Stimulated activated CD8-positive, alpha-beta memory T cell treated with anti-CD3 and anti-CD28 coated beads, Interleukin-7, amount 100 ng/mL, for 4 hours (primary cell): ENCODE data around the gene CD209.

Source experiments
- DNase-seq, 2 donors: peaks; one replicate each; pipeline ENCODE4 v3.0.0-alpha.2; 2020; ENCODE audit warnings: low read depth in 2 of 2

Gene CD209

DNA sequence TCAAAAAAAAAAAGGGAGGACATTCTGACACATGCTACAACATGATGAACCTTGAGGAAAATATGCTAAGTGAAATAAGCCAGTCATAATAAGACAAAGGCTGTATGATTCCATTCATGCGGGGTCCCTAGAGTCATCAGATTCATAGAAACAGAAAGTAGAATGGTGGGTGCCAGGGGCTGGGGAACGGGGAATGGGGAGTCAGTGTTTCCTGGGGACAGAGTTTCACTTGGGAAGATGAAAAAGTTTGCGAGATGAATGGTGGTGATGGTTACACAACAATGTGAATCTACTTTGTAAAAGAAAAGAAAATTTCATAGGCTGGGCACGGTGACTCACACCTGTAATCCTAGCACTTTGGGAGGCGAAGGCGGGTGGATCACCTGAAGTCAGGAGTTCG lies 9.3 kb downstream of the CD209 start:
- DNase-seq: no peak

GRCh38 chr19:7737215-7737614 lies 10.1 kb downstream of the CD209 start:
- no peak for DNase-seq

DNA sequence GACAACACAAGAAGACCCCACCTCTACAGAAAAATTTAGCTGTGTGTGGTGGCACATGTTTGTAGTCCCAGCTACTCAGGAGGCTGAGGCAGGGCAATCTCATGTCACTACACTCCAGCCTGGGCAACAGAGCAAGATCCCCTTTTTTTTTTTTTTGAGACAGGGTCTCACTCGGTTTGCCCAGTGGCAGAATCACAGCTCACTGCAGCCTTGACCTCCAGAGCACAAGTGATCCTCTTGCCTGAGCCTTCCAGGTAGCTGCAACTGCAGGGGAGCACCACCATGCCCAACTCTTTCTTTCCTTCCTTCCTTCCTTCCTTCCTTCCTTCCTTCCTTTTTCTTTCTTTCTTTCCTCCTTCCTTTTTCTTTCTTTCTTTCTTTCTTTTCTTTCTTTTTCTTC lies 11.2 kb downstream of the CD209 start:
- DNase-seq: no peak

DNA sequence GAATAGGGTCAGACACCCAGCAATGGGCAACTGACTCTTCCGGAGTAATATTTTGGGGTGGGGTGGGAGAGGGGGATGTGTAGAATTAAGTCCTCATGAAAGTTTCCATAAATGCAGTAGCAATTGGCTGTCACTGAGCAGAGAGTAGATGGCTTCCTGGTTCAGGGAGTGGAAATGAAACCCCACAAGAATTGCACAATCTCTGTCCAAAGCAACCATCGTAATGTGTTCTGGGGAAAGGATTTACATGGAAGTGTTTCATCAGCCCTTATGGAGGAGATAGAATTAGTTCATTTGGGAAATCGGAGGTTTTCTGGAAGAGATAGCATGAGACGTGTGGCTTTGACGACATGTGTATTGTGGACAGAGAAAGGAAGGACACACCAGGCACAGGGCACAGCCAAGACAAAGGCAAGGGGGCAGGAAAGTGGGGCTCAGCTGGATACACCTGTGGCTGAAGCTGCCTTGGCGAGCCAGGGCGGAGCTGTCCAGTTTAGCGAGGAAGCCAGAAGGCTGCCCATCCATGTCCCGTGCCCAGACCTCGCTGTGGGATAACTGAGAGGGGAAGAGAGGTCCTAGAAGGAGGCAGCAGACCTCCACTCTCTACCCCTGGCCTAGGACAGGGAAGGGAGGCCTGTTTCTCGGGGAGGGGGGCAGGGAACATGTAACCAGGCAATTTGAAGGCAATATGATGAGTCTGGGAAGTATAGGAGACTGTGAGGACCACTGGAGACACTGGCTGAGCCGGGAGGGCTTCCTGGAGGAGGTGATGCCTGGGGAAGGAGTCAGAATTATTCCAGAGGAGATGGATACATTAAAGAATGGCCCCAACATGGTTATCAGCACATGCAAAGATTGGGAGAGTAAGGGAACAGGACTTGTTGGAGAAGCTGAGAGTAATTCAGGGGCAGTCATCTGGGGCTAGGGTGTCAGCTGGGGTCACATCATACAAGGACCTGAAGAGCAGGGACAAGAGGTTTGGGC lies 12.8 kb downstream of the CD209 start:
- DNase-seq: no peak

- DNase-seq: no peak
Observed at GRCh38 chr19:7733376-7733775, 14.0 kb downstream of the CD209 start.

GRCh38 chr19:7732045-7732444 lies 15.3 kb downstream of the CD209 start, which contains the start of gene CLEC4G:
TSS of gene CLEC4G (minus strand) at chr19:7732110. CDS start at chr19:7732102, 8 bp downstream.
- DNase-seq: no peak

GRCh38 chr19:7731615-7732014 lies 15.7 kb downstream of the CD209 start:
- DNase-seq: no peak

DNA sequence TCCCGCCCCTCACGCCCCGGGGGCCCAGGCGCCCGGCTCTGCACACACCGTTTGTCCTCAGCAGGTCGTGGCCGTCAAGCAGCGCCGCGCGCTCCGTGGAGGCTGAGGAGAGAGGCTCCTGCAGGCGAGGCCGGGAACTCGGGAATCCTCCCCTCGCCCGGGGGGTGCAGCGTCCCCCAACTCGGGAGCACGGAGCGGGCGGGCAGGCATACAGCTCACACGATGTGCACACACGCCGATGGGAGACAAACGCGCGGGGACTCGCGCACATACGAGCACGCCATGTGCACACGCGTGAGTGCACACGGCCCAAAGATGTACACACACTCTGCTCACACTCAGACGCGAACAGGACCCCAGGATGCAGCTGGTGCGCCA lies 16.1 kb downstream of the CD209 start:
- no peak for DNase-seq

GRCh38 chr19:7730286-7731217 lies 16.8 kb downstream of the CD209 start:
- no peak for DNase-seq

- no peak for DNase-seq
Observed at GRCh38 chr19:7729831-7730285, 17.5 kb downstream of the CD209 start.

DNA sequence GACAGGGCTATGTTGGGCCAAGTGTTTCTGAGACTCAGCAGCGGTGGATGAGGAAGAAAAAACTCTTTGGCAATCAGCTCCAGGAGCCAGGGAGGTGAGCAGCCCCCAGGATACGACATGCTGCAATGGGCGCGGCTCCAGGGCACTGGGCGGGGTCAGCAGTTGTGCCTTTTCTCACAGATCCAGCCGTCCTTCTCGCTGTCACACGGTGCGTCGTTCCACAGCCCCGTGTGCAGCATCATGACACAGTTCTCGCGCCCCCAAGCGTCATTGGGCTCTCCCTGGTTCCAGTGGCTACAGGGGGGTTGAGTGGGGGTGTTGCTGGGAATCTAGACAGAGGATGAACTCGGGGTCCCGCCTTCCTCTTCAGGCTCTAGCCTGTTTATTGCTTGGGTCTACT lies 18.1 kb downstream of the CD209 start:
- DNase-seq: no peak

DNA sequence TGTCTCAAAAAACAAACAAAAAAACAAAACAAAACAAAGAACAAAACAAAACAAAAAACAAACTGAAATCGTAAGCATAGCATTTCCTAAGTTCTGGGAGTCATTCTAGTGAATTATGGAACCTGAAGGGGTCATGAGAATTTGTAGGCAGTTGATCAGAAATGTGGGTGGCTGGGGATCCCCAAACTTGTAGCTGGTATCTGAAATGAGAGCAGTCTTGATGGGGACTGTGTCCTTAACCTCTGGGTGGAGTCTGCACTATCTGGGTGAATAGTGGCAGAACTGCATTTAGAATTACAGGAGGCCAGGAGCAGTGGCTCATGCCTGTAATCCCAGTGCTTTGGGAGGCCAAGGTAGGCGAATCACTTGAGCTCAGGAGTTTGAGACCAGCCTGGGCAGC lies 21.5 kb downstream of the CD209 start:
- no peak for DNase-seq

- no peak for DNase-seq
Observed at GRCh38 chr19:7722231-7722651, 25.1 kb downstream of the CD209 start.

DNA sequence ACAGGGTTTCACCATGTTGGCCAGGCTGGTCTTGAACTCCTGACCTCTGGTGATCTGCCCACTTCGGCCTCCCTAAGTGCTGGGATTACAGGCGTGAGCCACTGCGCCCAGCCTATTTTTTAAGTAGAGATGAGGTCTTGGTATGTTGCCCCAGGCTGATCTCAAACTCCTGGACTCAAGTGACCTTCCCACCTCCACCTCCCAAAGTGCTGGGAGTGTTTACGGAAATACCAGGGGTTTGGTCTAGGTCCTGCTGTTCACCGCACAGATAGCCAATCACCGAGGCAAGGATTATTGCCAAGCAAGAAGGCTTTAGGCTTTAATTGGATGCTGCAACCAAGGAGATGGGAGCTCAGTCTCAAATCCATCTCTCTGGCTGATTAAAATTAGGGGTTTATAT lies 27.0 kb downstream of the CD209 start:
- no peak for DNase-seq

DNA sequence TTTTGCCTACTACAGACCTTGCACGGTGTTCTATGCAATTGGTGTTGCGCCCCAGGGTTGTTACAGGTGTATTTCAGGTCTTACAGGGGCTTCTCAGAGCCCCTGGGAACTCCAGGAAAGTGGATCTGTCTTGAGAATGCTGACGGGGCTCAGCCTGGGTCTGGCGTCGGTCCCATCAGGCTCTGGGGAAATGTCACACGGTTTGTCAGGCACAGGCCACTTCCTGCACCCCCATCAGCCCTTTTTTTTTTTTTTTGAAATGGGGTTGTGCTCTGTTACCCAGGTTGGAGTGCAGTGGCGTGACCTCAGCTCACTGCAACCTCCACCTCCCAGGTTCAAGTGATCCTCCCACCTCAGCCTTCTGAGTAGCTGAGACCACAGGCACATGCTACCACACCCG lies 28.7 kb downstream of the CD209 start:
- no peak for DNase-seq

DNA sequence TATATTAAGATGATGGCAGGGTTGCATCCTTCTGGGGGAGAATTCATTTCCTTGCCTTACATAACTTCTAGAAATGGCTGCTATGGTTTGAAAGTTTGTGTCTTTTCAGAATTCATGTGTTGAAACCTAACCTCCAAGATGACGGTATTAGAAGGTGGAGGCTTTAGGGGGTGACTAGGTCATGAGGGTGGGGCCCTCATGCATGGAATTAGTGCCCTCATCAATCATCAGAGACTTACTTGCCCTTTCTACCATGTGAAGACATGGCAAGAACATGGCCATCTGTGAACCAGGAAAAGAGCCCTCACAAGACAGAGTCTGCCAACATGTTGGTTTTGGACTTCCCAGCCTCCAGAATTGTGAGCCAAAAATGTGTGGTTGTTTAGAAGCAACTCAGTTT lies 30.6 kb downstream of the CD209 start:
- no peak for DNase-seq

DNA sequence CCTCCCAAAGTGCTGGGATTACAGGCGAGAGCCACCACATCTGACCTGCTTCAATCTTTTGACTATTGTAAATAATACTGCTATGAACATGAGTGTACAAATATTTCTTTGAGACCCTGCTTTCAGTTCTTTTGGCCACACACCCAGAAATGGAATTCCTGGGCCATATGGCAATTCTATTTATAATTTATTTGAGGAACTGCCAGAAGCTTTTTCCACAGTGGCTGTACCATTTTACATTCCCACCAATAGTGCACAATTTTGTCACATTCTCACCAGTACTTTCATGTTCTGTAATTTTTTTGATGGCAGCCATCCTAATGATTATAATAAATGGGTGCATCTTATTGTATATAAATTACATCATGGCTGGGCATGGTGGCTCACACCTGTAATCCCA lies 31.7 kb downstream of the CD209 start:
- DNase-seq: no peak

GRCh38 chr19:7710616-7711015 lies 36.7 kb downstream of the CD209 start:
- no peak for DNase-seq

DNA sequence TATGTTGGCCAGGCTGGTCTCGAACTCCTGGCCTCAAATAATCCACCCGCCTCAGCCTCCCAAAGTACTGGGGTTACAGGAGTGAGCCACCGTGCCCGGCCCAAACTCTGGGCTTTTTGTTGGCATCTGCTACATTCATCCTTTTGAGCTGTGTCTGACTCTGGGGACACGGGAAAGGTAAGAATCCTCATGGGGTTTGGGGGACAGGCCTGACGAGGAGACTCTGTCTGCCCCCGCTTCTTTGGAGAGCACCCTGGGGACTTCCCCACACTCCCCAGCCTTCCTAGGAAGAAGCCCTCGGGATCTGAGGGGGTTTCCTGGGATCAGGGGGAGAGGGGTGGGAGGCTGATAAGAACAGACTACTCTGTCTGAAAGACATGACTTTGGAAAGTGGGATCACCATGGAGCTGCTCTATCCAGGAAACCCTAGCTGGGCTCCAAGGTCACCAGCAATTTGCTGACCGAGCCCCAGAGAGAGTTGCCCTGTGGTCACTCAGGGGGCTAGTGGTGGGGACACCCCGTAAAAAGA lies 37.3 kb downstream of the CD209 start:
- DNase-seq: no peak

DNA sequence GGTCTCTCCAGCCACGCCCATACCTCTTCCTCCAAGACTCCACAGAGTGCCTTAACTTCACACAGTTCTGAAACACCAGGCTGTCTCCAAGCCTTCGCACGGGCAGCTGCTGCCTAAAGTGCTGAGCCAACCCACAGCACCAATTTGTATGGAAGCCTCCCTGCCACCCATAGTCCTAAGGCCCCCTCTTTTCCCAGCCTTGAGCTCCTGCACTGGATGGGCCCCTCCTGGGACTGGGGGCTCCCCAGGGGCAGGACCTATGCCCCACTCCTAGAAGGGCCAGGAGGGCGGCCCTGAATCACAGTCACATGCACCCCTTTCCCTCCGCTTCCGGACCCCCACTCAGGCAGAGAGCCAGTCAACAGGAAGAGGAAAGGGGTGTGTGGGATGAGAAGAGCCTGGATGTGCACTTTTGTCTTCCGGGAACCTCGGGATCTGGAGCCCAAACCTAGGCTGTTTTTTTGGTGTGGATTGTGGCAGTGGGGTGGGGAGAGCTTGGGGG lies 40.3 kb downstream of the CD209 start:
- DNase-seq: no peak

DNA sequence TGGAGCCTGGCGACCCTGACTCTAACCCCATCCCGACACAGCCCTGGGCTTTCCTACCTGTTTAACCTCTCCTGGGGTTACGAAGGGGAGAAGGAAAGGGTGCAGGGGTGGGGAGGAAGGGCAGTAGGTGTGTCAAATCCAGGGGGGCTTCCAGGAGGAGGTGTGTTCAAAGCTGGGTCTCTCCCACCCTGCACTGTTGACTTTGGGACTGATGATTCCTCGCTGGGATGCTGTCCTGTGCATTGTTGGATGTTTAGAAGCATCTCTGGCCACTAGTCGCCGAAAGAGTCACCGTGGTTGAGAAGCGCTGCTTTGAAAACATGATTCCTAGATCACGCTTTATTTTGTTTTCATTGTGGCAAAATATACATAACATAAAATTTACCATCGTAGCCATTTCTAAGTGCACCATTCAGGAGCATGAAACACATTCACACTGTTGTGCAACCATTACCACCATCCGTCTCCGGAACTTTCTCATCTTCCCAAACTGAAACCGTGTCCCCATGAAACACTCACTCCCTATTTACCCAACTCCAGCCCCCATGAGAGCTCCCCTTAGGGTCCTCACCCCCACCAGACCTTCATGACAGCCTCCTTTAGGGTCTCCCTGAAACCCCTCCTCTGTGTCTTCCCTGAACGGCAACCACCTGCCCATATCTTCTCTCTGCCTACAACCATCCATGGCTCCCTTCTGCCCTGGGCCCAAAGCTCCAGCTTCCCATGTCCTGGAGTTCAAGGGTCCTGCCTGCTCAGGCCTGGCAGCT lies 41.0 kb downstream of the CD209 start:
- DNase-seq: no peak
